HG03060 (cell line): ENCODE measurements around the gene GALNT17.
"Not testable (repeated sequence)": the region's sequence is repeated elsewhere in the genome, so short reads cannot be mapped to it uniquely, and the experiment has no call there.

Experiments
- ATAC-seq: cut with Tn5 transposase; IDR thresholded peaks from one replicate; pipeline ENCODE4 v1.9.1; 2021; ENCODE audit warnings: low read depth, moderate number of reproducible peaks; ENCODE audit not compliant: unreplicated experiment

Gene GALNT17

GRCh38 chr7:71157757-71158156 lies 25.8 kb downstream of the GALNT17 start:
- ATAC-seq, result no peak

GRCh38 chr7:71165708-71166107 lies 33.8 kb downstream of the GALNT17 start:
- ATAC-seq, result no peak

GRCh38 chr7:71171476-71171875 lies 39.5 kb downstream of the GALNT17 start:
- no peak for ATAC-seq

- no peak for ATAC-seq
Measured at GRCh38 chr7:71173955-71174354, 42.0 kb downstream of the GALNT17 start.

GRCh38 chr7:71182438-71182935 lies 50.5 kb downstream of the GALNT17 start:
- ATAC-seq, result no peak

- no peak for ATAC-seq
Measured at GRCh38 chr7:71184136-71184535, 52.2 kb downstream of the GALNT17 start.

- ATAC-seq, result no peak
Measured at GRCh38 chr7:71184609-71185008, 52.7 kb downstream of the GALNT17 start.

- no peak for ATAC-seq
Measured at GRCh38 chr7:71186535-71187057, 54.7 kb downstream of the GALNT17 start.

- ATAC-seq, result no peak
Measured at GRCh38 chr7:71191771-71192170, 59.8 kb downstream of the GALNT17 start.

GRCh38 chr7:71193099-71193810 lies 61.3 kb downstream of the GALNT17 start:
- ATAC-seq, result no peak

GRCh38 chr7:71198391-71198790 lies 66.4 kb downstream of the GALNT17 start:
- no peak for ATAC-seq

- ATAC-seq, result no peak
Measured at GRCh38 chr7:71198887-71199286, 66.9 kb downstream of the GALNT17 start.

- no peak for ATAC-seq
Measured at GRCh38 chr7:71206184-71206583, 74.2 kb downstream of the GALNT17 start.

- no peak for ATAC-seq
Measured at GRCh38 chr7:71208881-71209280, 76.9 kb downstream of the GALNT17 start.

GRCh38 chr7:71209484-71209883 lies 77.5 kb downstream of the GALNT17 start:
- not testable (repeated sequence) for ATAC-seq

GRCh38 chr7:71210220-71210619 lies 78.3 kb downstream of the GALNT17 start:
- ATAC-seq, result no peak

- not testable (repeated sequence) for ATAC-seq
Measured at GRCh38 chr7:71212433-71212832, 80.5 kb downstream of the GALNT17 start.

- no peak for ATAC-seq
Measured at GRCh38 chr7:71216211-71216610, 84.3 kb downstream of the GALNT17 start.

GRCh38 chr7:71220210-71220695 lies 88.3 kb downstream of the GALNT17 start:
- no peak for ATAC-seq

- ATAC-seq, result no peak
Measured at GRCh38 chr7:71221049-71221448, 89.1 kb downstream of the GALNT17 start.

- no peak for ATAC-seq
Measured at GRCh38 chr7:71221549-71221948, 89.6 kb downstream of the GALNT17 start.

- no peak for ATAC-seq
Measured at GRCh38 chr7:71227126-71227525, 95.2 kb downstream of the GALNT17 start.
